BLaER1 (cell line): ENCODE results near the gene SH3RF2.
"Not testable (repeated sequence)": the region's sequence is repeated elsewhere in the genome, so short reads cannot be mapped to it uniquely, and the experiment has no call there.

ENCODE experiments used
- H3K27ac ChIP-seq: shearing (Covaris generic); formaldehyde crosslinking; 2 replicates; pipeline ENCODE4 v1.8.1; 2022
- H3K27me3 ChIP-seq: shearing (Covaris generic); formaldehyde crosslinking; 2 replicates; pipeline ENCODE4 v1.8.1; 2022
- H3K36me3 ChIP-seq: shearing (Covaris generic); formaldehyde crosslinking; 2 replicates; pipeline ENCODE4 v1.8.1; 2022
- H3K4me1 ChIP-seq: shearing (Covaris generic); formaldehyde crosslinking; 2 replicates; pipeline ENCODE4 v1.8.1; 2022
- H3K4me2 ChIP-seq: shearing (Covaris generic); formaldehyde crosslinking; 2 replicates; pipeline ENCODE4 v1.8.1; 2022
- H3K4me3 ChIP-seq: shearing (Covaris generic); formaldehyde crosslinking; 2 replicates; pipeline ENCODE4 v1.8.1; 2022
- H3K9ac ChIP-seq: shearing (Covaris generic); formaldehyde crosslinking; 2 replicates; pipeline ENCODE4 v1.8.1; 2022
- H3K9me3 ChIP-seq: shearing (Covaris generic); formaldehyde crosslinking; 2 replicates; pipeline ENCODE4 v1.8.1; 2022
- H4K20me1 ChIP-seq: shearing (Covaris generic); formaldehyde crosslinking; 2 replicates; pipeline ENCODE4 v1.8.1; 2022
- Cebpa-rat ChIP-seq: shearing (Covaris generic); IDR thresholded peaks from 2 replicates; pipeline ENCODE4 v1.8.1; 2022

Gene SH3RF2

GRCh38 chr5:146009020-146009419 lies 72.6 kb downstream of the SH3RF2 start:
- Histone ChIP-seq H3K4me3 (no peak overlapping the region), H3K27me3 (no peaks in the 10 kb centered on the region), H3K36me3 (no peaks in the 10 kb centered on the region), H3K9ac (no peak overlapping the region), H3K4me2 (no peak overlapping the region), H3K4me1 (peaks cover 4% of the 10 kb centered on the region; the same call in 1 of the 2 replicates), H3K27ac (no peak overlapping the region), H3K9me3 (no peaks in the 10 kb centered on the region), H4K20me1 (no peaks in the 10 kb centered on the region)
- no peak for TF ChIP-seq Cebpa-rat

GRCh38 chr5:146010447-146010846 lies 74.1 kb downstream of the SH3RF2 start:
- H3K4me3 ChIP-seq, H3K9me3 ChIP-seq, H3K4me1 ChIP-seq, H3K36me3 ChIP-seq, H3K9ac ChIP-seq, H3K4me2 ChIP-seq, H4K20me1 ChIP-seq, H3K27me3 ChIP-seq, H3K27ac ChIP-seq: not testable (repeated sequence)

- H3K4me3 ChIP-seq: no peak overlapping the region
- no peak overlapping the region for H3K27ac ChIP-seq
- peaks cover 12% of the 10 kb centered on the region for H3K4me1 ChIP-seq
- H3K27me3 ChIP-seq: no peaks in the 10 kb centered on the region
- H3K9me3 ChIP-seq: no peaks in the 10 kb centered on the region
- no peak overlapping the region for H3K4me2 ChIP-seq
- H3K36me3 ChIP-seq: no peaks in the 10 kb centered on the region
- no peaks in the 10 kb centered on the region for H4K20me1 ChIP-seq
- no peak overlapping the region for H3K9ac ChIP-seq
- no peak for TF ChIP-seq Cebpa-rat
Observed at GRCh38 chr5:146013761-146014160, 77.4 kb downstream of the SH3RF2 start.

- no peaks in the 10 kb centered on the region for H4K20me1 ChIP-seq
- H3K9ac ChIP-seq: no peak overlapping the region
- H3K27ac ChIP-seq: no peak overlapping the region
- no peak overlapping the region for H3K4me3 ChIP-seq
- no peak overlapping the region for H3K4me2 ChIP-seq
- no peaks in the 10 kb centered on the region for H3K27me3 ChIP-seq
- no peak for TF ChIP-seq Cebpa-rat
- no peaks in the 10 kb centered on the region for H3K9me3 ChIP-seq
- no peaks in the 10 kb centered on the region for H3K36me3 ChIP-seq
- peaks cover 12% of the 10 kb centered on the region for H3K4me1 ChIP-seq
Observed at GRCh38 chr5:146015001-146015400, 78.6 kb downstream of the SH3RF2 start.

GRCh38 chr5:146016764-146017484 lies 80.5 kb downstream of the SH3RF2 start:
- H3K9ac ChIP-seq: no peak overlapping the region
- TF ChIP-seq Cebpa-rat: no peak
- H3K27me3 ChIP-seq: no peaks in the 10 kb centered on the region
- no peaks in the 10 kb centered on the region for H3K36me3 ChIP-seq
- no peaks in the 10 kb centered on the region for H3K9me3 ChIP-seq
- H3K4me3 ChIP-seq: no peak overlapping the region
- peaks cover 12% of the 10 kb centered on the region for H3K4me1 ChIP-seq
- no peaks in the 10 kb centered on the region for H4K20me1 ChIP-seq
- H3K27ac ChIP-seq: peak overlapping the region; percentile 13; the same call in 1 of the 2 replicates
- H3K4me2 ChIP-seq: peak overlapping the region; percentile 65

GRCh38 chr5:146018514-146019375 lies 82.4 kb downstream of the SH3RF2 start:
- Histone ChIP-seq H3K4me2 (no peak overlapping the region), H3K9ac (no peak overlapping the region), H4K20me1 (no peaks in the 10 kb centered on the region), H3K27ac (no peak overlapping the region), H3K36me3 (no peaks in the 10 kb centered on the region), H3K4me1 (peaks cover 12% of the 10 kb centered on the region), H3K9me3 (no peaks in the 10 kb centered on the region), H3K27me3 (no peaks in the 10 kb centered on the region), H3K4me3 (no peak overlapping the region)
- no peak for TF ChIP-seq Cebpa-rat

- Histone ChIP-seq H3K36me3 (no peaks in the 10 kb centered on the region), H3K4me1 (peaks cover 12% of the 10 kb centered on the region), H3K9ac (no peak overlapping the region), H3K4me2 (no peak overlapping the region), H3K4me3 (no peak overlapping the region), H3K27me3 (no peaks in the 10 kb centered on the region), H4K20me1 (no peaks in the 10 kb centered on the region), H3K27ac (no peak overlapping the region), H3K9me3 (no peaks in the 10 kb centered on the region)
- TF ChIP-seq Cebpa-rat: no peak
Observed at GRCh38 chr5:146020100-146020499, 83.7 kb downstream of the SH3RF2 start.

GRCh38 chr5:146024034-146024433 lies 87.7 kb downstream of the SH3RF2 start:
- Histone ChIP-seq H3K27me3 (no peaks in the 10 kb centered on the region), H3K27ac (no peak overlapping the region), H3K4me3 (no peak overlapping the region), H3K36me3 (no peaks in the 10 kb centered on the region), H4K20me1 (no peaks in the 10 kb centered on the region), H3K4me1 (no peaks in the 10 kb centered on the region), H3K4me2 (no peak overlapping the region), H3K9ac (no peak overlapping the region), H3K9me3 (no peaks in the 10 kb centered on the region)
- no peak for TF ChIP-seq Cebpa-rat

- H3K4me3 ChIP-seq: no peak overlapping the region
- no peaks in the 10 kb centered on the region for H3K36me3 ChIP-seq
- no peaks in the 10 kb centered on the region for H3K9me3 ChIP-seq
- H3K4me2 ChIP-seq: no peak overlapping the region
- no peak overlapping the region for H3K9ac ChIP-seq
- H3K4me1 ChIP-seq: no peaks in the 10 kb centered on the region
- H3K27ac ChIP-seq: no peak overlapping the region
- H4K20me1 ChIP-seq: no peaks in the 10 kb centered on the region
- no peaks in the 10 kb centered on the region for H3K27me3 ChIP-seq
- TF ChIP-seq Cebpa-rat: no peak
Observed at GRCh38 chr5:146025114-146025680, 88.8 kb downstream of the SH3RF2 start.

GRCh38 chr5:146025681-146026080 lies 89.3 kb downstream of the SH3RF2 start:
- H3K27me3 ChIP-seq: no peaks in the 10 kb centered on the region
- H3K9me3 ChIP-seq: no peaks in the 10 kb centered on the region
- no peak overlapping the region for H3K9ac ChIP-seq
- no peak overlapping the region for H3K4me2 ChIP-seq
- H3K36me3 ChIP-seq: no peaks in the 10 kb centered on the region
- H4K20me1 ChIP-seq: no peaks in the 10 kb centered on the region
- H3K4me1 ChIP-seq: no peaks in the 10 kb centered on the region
- TF ChIP-seq Cebpa-rat: no peak
- no peak overlapping the region for H3K4me3 ChIP-seq
- H3K27ac ChIP-seq: no peak overlapping the region
